Measurements from ENCODE around the gene KCNMB2. TPM values are rescaled to one million over a fixed set of nuclear protein-coding genes. Genes with fewer than 3 reads are reported as not detected.

KCNMB2 gene
- total RNA-seq, 2 donors from 2014 or later = 0.68 TPM; not detected in 1

DNA sequence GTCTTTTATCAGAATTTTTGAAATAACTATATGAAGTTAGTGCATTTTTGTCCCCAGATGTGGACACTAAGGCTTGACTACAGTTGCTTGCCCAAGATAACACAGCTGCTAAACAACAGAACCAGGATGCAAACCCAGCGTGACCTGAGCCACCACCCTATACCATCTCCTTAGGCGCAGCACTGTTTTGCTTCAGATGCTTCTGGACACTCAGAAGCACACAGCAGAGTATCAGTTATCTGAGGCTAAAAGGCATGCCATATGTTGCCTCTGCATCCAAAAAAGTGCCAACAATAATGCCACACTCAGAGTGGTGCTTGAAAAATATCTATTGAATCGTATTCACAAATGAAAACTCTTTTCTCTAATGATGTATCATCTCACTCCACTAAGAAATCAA is 24.5 kb downstream of the KCNMB2 start:
- no peaks in the 10 kb centered on the region for H3K27me3 ChIP-seq (replicated peaks; ENCODE audit: insufficient read depth)
- H3K4me1 ChIP-seq (replicated peaks) = no peaks in the 10 kb centered on the region
- intact Hi-C loops (cut with DNase I) = no loop called here
- H3K36me3 ChIP-seq = no peaks in the 10 kb centered on the region
- H3K4me3 ChIP-seq = no peak overlapping the region
- TF ChIP-seq, protein P1, sequence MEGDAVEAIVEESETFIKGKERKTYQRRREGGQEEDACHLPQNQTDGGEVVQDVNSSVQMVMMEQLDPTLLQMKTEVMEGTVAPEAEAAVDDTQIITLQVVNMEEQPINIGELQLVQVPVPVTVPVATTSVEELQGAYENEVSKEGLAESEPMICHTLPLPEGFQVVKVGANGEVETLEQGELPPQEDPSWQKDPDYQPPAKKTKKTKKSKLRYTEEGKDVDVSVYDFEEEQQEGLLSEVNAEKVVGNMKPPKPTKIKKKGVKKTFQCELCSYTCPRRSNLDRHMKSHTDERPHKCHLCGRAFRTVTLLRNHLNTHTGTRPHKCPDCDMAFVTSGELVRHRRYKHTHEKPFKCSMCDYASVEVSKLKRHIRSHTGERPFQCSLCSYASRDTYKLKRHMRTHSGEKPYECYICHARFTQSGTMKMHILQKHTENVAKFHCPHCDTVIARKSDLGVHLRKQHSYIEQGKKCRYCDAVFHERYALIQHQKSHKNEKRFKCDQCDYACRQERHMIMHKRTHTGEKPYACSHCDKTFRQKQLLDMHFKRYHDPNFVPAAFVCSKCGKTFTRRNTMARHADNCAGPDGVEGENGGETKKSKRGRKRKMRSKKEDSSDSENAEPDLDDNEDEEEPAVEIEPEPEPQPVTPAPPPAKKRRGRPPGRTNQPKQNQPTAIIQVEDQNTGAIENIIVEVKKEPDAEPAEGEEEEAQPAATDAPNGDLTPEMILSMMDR (IDR thresholded peaks at IDR 0.05) = no peak
- no peak for TF ChIP-seq POLR2A (IDR thresholded peaks at IDR 0.05)
- no peak for TF ChIP-seq POLR2AphosphoS5 (IDR thresholded peaks at IDR 0.05)
- 58% methylated on average over 3 of the region's 3 CpGs for WGBS
- no peak overlapping the region for H3K27ac ChIP-seq
- no peak for DNase-seq (ENCODE audit: low spot score)
- no peaks in the 10 kb centered on the region for H3K9me3 ChIP-seq

DNA sequence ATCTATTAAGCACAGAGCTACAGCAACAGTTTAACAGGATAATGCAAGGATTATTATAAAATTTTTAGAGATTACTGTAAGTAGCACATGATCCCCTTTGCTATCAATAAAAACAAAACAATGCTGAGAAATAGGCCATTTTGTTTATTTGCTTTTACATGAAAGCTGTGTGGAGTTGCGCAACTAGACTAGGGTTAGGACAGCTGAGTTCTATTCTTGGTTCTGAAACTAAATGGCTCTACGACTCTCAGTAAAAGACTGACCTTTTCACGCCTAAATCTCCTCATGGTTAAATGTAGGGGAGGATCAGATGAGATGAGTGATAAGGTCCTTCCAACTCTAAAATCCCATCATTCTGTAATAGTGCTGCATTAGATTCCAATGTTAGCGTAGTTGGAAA is 25.0 kb downstream of the KCNMB2 start:
- no peak for TF ChIP-seq POLR2AphosphoS5 (IDR thresholded peaks at IDR 0.05)
- TF ChIP-seq, protein P1 (IDR thresholded peaks at IDR 0.05) = no peak
- no peak for TF ChIP-seq POLR2A (IDR thresholded peaks at IDR 0.05)
- H3K27ac ChIP-seq = no peak overlapping the region
- H3K36me3 ChIP-seq = no peaks in the 10 kb centered on the region
- DNase-seq (ENCODE audit: low spot score) = no peak
- no peaks in the 10 kb centered on the region for H3K4me1 ChIP-seq (replicated peaks)
- intact Hi-C loops (cut with DNase I) = no loop called here
- H3K4me3 ChIP-seq = no peak overlapping the region
- H3K27me3 ChIP-seq (replicated peaks; ENCODE audit: insufficient read depth) = no peaks in the 10 kb centered on the region
- no peaks in the 10 kb centered on the region for H3K9me3 ChIP-seq
- WGBS = 76% methylated on average over 4 of the region's 4 CpGs

DNA sequence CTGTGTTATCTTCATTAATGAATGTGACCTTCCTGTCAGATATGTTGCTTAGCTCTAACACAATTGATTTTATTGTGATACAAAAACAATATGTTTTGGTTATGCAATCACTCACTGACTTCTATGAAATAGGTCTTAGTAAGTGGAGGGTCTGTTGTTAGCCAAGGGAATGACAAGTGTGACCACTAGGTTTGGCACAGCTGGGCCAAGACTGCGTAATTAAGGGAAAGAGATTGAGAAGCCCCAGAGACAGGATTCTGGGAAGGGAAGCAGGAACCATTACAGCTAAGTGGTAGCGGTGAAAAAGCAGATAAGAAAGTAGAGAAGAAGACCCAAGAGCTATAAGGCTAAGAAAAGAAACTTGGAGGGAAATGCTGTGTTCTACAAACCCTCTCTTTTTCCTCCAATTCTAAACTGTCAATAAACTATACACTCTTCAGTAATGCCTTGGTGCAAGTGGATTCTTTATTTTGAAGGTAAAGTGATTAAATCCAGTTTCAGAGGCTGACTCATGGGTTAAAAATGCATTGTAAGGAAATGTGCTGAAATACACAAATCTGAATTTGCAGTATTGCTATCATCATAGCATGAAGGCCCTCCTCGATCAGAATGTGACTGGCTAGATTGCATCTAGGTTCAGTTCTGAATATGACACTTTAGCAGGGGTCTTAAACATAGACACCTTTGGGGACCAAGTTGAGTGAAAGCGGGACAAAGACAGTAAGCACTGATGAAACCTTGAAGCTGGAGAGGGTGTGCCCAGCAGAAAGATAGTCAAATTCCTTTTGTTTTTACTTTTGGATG is 26.1 kb downstream of the KCNMB2 start:
- DNase-seq (ENCODE audit: low spot score) = no peak
- no peaks in the 10 kb centered on the region for H3K4me1 ChIP-seq (replicated peaks)
- no peaks in the 10 kb centered on the region for H3K9me3 ChIP-seq
- TF ChIP-seq POLR2AphosphoS5 (IDR thresholded peaks at IDR 0.05) (no peak), POLR2A (IDR thresholded peaks at IDR 0.05) (no peak)
- TF ChIP-seq, protein P1 (IDR thresholded peaks at IDR 0.05) = no peak
- H3K4me3 ChIP-seq = no peak overlapping the region
- intact Hi-C loops (cut with DNase I) = no loop called here
- no peaks in the 10 kb centered on the region for H3K27me3 ChIP-seq (replicated peaks; ENCODE audit: insufficient read depth)
- WGBS = 77% methylated on average over 4 of the region's 4 CpGs
- H3K36me3 ChIP-seq = no peaks in the 10 kb centered on the region
- no peak overlapping the region for H3K27ac ChIP-seq

DNA sequence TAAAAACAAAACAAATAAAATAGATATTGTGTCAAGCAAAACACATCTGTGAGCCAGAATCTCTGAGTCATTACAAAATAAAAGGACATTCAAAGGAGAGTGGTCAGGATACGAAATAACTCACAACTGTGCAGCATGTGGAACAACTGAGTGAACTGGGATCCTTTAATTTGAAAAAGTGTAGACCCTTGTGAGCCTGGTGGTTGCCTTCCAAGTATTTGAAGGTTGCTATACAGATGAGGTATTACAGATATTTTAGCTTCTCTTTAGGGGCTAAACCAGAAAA is 26.7 kb downstream of the KCNMB2 start:
- no peak for DNase-seq (ENCODE audit: low spot score)
- H3K9me3 ChIP-seq = no peaks in the 10 kb centered on the region
- WGBS = 42% methylated on average over 1 of the region's 1 CpG
- H3K4me3 ChIP-seq = no peak overlapping the region
- H3K27me3 ChIP-seq (replicated peaks; ENCODE audit: insufficient read depth) = no peaks in the 10 kb centered on the region
- no peak overlapping the region for H3K27ac ChIP-seq
- TF ChIP-seq, protein P1 (IDR thresholded peaks at IDR 0.05) = no peak
- no peak for TF ChIP-seq POLR2A (IDR thresholded peaks at IDR 0.05)
- TF ChIP-seq POLR2AphosphoS5 (IDR thresholded peaks at IDR 0.05) = no peak
- no peaks in the 10 kb centered on the region for H3K4me1 ChIP-seq (replicated peaks)
- no peaks in the 10 kb centered on the region for H3K36me3 ChIP-seq
- intact Hi-C loops (cut with DNase I) = no loop called here

DNA sequence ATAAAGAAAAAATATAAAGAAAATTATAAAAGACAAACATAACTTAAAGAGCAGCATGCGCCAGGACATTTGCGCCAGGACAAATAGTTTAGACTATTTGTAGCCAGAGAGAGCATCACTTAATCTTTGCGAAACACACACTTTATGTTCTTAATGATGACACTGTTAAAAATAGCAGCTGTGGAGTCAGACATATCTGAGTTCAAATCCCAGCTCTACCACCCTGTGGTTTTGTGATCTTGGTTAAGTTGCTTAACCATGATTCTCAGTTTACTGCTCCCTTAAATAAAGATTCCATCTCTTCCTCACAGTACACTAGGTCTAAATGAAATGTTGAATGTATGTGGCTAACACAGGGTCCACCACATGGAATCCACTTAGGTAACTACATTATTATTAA is 31.4 kb downstream of the KCNMB2 start:
- H3K36me3 ChIP-seq = no peaks in the 10 kb centered on the region
- intact Hi-C loops (cut with DNase I) = no loop called here
- no peaks in the 10 kb centered on the region for H3K4me1 ChIP-seq (replicated peaks)
- no peaks in the 10 kb centered on the region for H3K27me3 ChIP-seq (replicated peaks; ENCODE audit: insufficient read depth)
- TF ChIP-seq, protein P1 (IDR thresholded peaks at IDR 0.05) = no peak
- no peak for TF ChIP-seq POLR2AphosphoS5 (IDR thresholded peaks at IDR 0.05)
- no peak for TF ChIP-seq POLR2A (IDR thresholded peaks at IDR 0.05)
- WGBS = 94% methylated on average over 3 of the region's 3 CpGs
- DNase-seq (ENCODE audit: low spot score) = no peak
- no peak overlapping the region for H3K27ac ChIP-seq
- H3K9me3 ChIP-seq = no peaks in the 10 kb centered on the region
- H3K4me3 ChIP-seq = no peak overlapping the region
